HepG2 (cell line): ENCODE measurements around the gene PDGFA. TPM values are rescaled to one million over a fixed set of nuclear protein-coding genes. Genes with fewer than 3 reads are reported as not detected.

Experiments
- CBFB ChIP-seq: sonication (generic); formaldehyde crosslinking; IDR thresholded peaks from 2 replicates; pipeline ENCODE4 v1.4.0; 2020; ENCODE audit warnings: missing genetic modification reagents
- CHD2 ChIP-seq: IDR thresholded peaks from 2 replicates; pipeline ENCODE4 v1.6.1; 2011; ENCODE audit warnings: low read depth, low read length, improper control_type of control experiment
- CHD4 ChIP-seq: fragments of 200-600 bp; sonication (generic); IDR thresholded peaks from 2 replicates; pipeline ENCODE4 v1.7.0; 2017; ENCODE audit warnings: mild to moderate bottlenecking, low read length, borderline replicate concordance
- HDAC2 ChIP-seq: sonication (generic); formaldehyde crosslinking; IDR thresholded peaks from 2 replicates; pipeline ENCODE4 v1.4.0; 2020; ENCODE audit warnings: missing genetic modification reagents
- IRX3 ChIP-seq: sonication (generic); formaldehyde crosslinking; IDR thresholded peaks from 2 replicates; pipeline ENCODE4 v1.8.1; 2023; ENCODE audit warnings: mild to moderate bottlenecking, low read depth, missing genetic modification reagents, borderline replicate concordance
- JUNB ChIP-seq: sonication (generic); formaldehyde crosslinking; IDR thresholded peaks from 2 replicates; pipeline ENCODE4 v1.8.0; 2022; ENCODE audit warnings: missing genetic modification reagents, mild to moderate bottlenecking, borderline replicate concordance
- LCORL ChIP-seq, 2 experiments: fragments of 450-650 bp in 1 of 2; sonication (generic) in 1 of 2; formaldehyde crosslinking in 1 of 2; IDR thresholded peaks; 2 replicates each; pipeline versions ENCODE4 v1.5.0 to v1.6.1; 2017 to 2020; ENCODE audit warnings: antibody characterized with exemption in 1 of 2, missing genetic modification reagents in 1 of 2
- MAFK ChIP-seq, 2 experiments: IDR thresholded peaks in 1 of 2; conservative IDR thresholded peaks in 1 of 2; 2 replicates each; pipeline ENCODE4 v1.6.1; 2011; ENCODE audit warnings: improper control_type of control experiment in 2 of 2, low read length in 2 of 2
- MIER3 ChIP-seq: IDR thresholded peaks from 2 replicates; pipeline ENCODE4 v1.6.1; 2016; ENCODE audit warnings: missing compliant biosample characterization, borderline replicate concordance
- SRSF1 ChIP-seq: fragments of 200-400 bp; formaldehyde crosslinking; optimal IDR thresholded peaks from 2 replicates; pipeline ENCODE3; 2017; ENCODE audit warnings: mild to moderate bottlenecking, low read depth, low read length, moderate library complexity
- ZIK1 ChIP-seq: sonication (generic); formaldehyde crosslinking; IDR thresholded peaks from 2 replicates; pipeline ENCODE4 v1.5.0; 2020; ENCODE audit warnings: mild to moderate bottlenecking, low read depth, missing genetic modification reagents, borderline replicate concordance
- polyA plus RNA-seq, 8 experiments: library from polyadenylated mRNA; depleted of rRNA in 3 of 8; stranded (reverse) in 7 of 8; unstranded in 1 of 8; fragments of >200 nt; fragmentation: Illumina TruSeq in 4 of 8; extraction: Trizol in 4 of 8; gene quantifications; 2 replicates each; pipeline versions ENCODE4 v1.2.1 to v1.2.3, GENCODE V29; 2011 to 2016; ENCODE audit warnings: low read depth in 4 of 8, missing spikeins in 1 of 8, mixed read lengths in 1 of 8; ENCODE audit not compliant: insufficient read depth in 1 of 8
- total RNA-seq, 5 experiments: library from RNA; depleted of rRNA; stranded (reverse); fragments of >200 nt; fragmentation: Illumina TruSeq; extraction: Trizol; gene quantifications; 2 replicates each; pipeline ENCODE4 v1.2.3, GENCODE V29; 2016; ENCODE audit warnings: low read depth in 1 of 5
- TF ChIP-seq, protein P1 (sequence below): sonication (generic); formaldehyde crosslinking; IDR thresholded peaks from 2 replicates; pipeline ENCODE4 v1.4.0; 2020; ENCODE audit warnings: missing genetic modification reagents
- TF ChIP-seq, protein P2 (sequence below): sonication (generic); formaldehyde crosslinking; IDR thresholded peaks from 2 replicates; pipeline ENCODE4 v1.4.0; 2020; ENCODE audit warnings: mild to moderate bottlenecking, missing genetic modification reagents

PDGFA gene
- total and polyA plus RNA-seq, 2 of the 13 experiments (the other 11 are each of a cell fraction or from before 2014, with no cell fraction given), result 1.5 to 3.4 TPM

GRCh38 chr7:461453-462172 lies 58.0 kb downstream of the PDGFA start (continued):
- TF ChIP-seq IRX3 (CRISPR knock-in tag) (no peak), ZIK1 (CRISPR knock-in tag) (no peak), HDAC2 (CRISPR knock-in tag) (0 out of 2 replicates have a peak, but pooled peaks have one; percentile 33), CBFB (CRISPR knock-in tag) (no peak), JUNB (CRISPR knock-in tag) (no peak), MIER3 (CRISPR knock-in tag) (no peak), MAFK (conservative IDR thresholded peaks at IDR 0.05 in 1 of 2, IDR thresholded peaks at IDR 0.05 in 1 of 2; ENCODE audit: low read length in 2 of 2) (no peak), CHD2 (no peak), CHD4 (no peak), LCORL (IDR thresholded peaks at IDR 0.05) (no peak), LCORL (CRISPR knock-in tag; IDR thresholded peaks at IDR 0.05) (no peak; the same call in none of the 2 replicates), SRSF1 (no peak)
- TF ChIP-seq, protein P1, sequence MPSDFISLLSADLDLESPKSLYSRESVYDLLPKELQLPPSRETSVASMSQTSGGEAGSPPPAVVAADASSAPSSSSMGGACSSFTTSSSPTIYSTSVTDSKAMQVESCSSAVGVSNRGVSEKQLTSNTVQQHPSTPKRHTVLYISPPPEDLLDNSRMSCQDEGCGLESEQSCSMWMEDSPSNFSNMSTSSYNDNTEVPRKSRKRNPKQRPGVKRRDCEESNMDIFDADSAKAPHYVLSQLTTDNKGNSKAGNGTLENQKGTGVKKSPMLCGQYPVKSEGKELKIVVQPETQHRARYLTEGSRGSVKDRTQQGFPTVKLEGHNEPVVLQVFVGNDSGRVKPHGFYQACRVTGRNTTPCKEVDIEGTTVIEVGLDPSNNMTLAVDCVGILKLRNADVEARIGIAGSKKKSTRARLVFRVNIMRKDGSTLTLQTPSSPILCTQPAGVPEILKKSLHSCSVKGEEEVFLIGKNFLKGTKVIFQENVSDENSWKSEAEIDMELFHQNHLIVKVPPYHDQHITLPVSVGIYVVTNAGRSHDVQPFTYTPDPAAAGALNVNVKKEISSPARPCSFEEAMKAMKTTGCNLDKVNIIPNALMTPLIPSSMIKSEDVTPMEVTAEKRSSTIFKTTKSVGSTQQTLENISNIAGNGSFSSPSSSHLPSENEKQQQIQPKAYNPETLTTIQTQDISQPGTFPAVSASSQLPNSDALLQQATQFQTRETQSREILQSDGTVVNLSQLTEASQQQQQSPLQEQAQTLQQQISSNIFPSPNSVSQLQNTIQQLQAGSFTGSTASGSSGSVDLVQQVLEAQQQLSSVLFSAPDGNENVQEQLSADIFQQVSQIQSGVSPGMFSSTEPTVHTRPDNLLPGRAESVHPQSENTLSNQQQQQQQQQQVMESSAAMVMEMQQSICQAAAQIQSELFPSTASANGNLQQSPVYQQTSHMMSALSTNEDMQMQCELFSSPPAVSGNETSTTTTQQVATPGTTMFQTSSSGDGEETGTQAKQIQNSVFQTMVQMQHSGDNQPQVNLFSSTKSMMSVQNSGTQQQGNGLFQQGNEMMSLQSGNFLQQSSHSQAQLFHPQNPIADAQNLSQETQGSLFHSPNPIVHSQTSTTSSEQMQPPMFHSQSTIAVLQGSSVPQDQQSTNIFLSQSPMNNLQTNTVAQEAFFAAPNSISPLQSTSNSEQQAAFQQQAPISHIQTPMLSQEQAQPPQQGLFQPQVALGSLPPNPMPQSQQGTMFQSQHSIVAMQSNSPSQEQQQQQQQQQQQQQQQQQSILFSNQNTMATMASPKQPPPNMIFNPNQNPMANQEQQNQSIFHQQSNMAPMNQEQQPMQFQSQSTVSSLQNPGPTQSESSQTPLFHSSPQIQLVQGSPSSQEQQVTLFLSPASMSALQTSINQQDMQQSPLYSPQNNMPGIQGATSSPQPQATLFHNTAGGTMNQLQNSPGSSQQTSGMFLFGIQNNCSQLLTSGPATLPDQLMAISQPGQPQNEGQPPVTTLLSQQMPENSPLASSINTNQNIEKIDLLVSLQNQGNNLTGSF (CRISPR knock-in tag), result no peak
- TF ChIP-seq, protein P2, sequence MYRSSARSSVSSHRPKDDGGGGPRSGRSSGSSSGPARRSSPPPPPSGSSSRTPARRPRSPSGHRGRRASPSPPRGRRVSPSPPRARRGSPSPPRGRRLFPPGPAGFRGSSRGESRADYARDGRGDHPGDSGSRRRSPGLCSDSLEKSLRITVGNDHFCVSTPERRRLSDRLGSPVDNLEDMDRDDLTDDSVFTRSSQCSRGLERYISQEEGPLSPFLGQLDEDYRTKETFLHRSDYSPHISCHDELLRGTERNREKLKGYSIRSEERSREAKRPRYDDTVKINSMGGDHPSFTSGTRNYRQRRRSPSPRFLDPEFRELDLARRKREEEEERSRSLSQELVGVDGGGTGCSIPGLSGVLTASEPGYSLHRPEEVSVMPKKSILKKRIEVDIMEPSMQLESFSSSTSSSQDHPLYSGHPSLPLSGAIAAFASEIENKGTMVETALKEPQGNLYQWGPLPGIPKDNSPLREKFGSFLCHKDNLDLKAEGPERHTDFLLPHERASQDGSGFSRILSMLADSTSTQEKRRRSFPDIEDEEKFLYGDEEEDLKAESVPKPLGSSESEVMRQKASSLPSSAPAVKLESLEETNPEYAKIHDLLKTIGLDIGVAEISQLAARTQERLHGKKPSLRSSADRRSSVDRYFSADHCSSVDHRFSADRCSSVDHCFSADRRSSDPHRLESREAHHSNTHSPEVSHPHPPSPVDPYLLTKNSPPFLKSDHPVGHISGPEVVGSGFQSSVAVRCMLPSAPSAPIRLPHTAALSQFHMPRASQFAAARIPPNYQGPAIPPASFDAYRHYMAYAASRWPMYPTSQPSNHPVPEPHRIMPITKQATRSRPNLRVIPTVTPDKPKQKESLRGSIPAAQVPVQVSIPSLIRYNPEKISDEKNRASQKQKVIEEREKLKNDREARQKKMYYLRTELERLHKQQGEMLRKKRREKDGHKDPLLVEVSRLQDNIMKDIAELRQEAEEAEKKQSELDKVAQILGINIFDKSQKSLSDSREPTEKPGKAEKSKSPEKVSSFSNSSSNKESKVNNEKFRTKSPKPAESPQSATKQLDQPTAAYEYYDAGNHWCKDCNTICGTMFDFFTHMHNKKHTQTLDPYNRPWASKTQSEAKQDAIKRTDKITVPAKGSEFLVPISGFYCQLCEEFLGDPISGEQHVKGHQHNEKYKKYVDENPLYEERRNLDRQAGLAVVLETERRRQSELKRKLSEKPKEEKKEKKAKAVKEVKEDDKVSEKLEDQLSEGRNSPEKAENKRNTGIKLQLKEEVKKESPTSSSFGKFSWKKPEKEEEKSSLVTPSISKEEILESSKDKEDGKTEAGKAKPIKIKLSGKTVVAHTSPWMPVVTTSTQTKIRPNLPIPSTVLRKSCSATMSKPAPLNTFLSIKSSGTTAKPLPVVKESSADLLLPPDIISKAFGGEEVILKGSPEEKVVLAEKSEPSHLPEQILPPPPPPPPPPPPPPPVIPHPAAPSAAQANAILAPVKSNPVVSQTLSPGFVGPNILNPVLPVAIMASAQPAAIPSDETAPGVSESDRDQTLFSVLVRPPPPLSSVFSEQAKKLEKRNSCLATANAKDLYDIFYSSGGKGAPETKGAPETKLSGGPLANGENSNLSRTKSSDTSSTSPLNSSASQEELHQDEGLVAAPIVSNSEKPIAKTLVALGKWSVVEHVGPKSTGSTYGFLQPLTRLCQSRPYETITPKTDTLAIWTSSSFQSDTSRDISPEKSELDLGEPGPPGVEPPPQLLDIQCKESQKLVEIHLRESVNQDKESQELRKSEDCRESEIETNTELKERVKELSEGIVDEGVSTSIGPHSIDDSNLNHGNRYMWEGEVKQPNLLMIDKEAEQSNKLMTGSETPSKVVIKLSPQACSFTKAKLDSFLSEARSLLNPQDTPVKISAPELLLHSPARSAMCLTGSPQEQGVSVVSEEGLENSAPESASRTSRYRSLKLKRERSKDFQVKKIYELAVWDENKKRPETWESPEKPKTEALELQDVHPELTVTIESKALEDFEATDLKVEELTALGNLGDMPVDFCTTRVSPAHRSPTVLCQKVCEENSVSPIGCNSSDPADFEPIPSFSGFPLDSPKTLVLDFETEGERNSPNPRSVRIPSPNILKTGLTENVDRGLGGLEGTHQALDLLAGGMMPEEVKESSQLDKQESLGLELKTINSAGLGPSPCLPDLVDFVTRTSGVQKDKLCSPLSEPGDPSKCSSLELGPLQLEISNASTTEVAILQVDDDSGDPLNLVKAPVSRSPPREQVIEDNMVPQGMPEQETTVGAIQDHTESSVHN, result no peak
